ENCODE results near the gene PTMA.

- TF ChIP-seq CTCF (IDR thresholded peaks at IDR 0.05): no peak
- TF ChIP-seq POLR2A (IDR thresholded peaks at IDR 0.05): no peak
Observed at GRCh38 chr2:231686192-231687100, 21.9 kb upstream of the PTMA start.

Data from body of pancreas (tissue), 4 donors.